HFFc6 (cell line): Measurements from ENCODE around the gene FBL. TPM values are rescaled to one million over a fixed set of nuclear protein-coding genes. Genes with fewer than 3 reads are reported as not detected.
"Not testable (repeated sequence)": the region's sequence is repeated elsewhere in the genome, so short reads cannot be mapped to it uniquely, and the experiment has no call there.

Source experiments
- DNase-seq: peaks from one replicate; pipeline ENCODE4 v3.0.0-alpha.2; 2018
- H3K27ac Mint-ChIP-seq: 2 replicates; pipeline ENCODE4 v1.8.0; 2020; ENCODE audit warnings: mild to moderate bottlenecking, mixed read lengths
- H3K27me3 Mint-ChIP-seq: 2 replicates; pipeline ENCODE4 v1.8.0; 2021; ENCODE audit warnings: mild to moderate bottlenecking, moderate library complexity, mixed read lengths; ENCODE audit not compliant: insufficient read depth
- H3K36me3 Mint-ChIP-seq: 2 replicates; pipeline ENCODE4 v1.8.0; 2021; ENCODE audit warnings: low read depth, mixed read lengths
- H3K4me1 Mint-ChIP-seq: 2 replicates; pipeline ENCODE4 v1.8.0; 2020; ENCODE audit warnings: low read depth, mixed read lengths
- H3K4me3 Mint-ChIP-seq: 2 replicates; pipeline ENCODE4 v1.8.0; 2020; ENCODE audit warnings: mild to moderate bottlenecking, moderate library complexity, mixed read lengths
- H3K9me3 Mint-ChIP-seq: 2 replicates; pipeline ENCODE4 v1.8.0; 2020; ENCODE audit warnings: mild to moderate bottlenecking, mixed read lengths
- CTCF ChIP-seq: fragments of 200-600 bp; sonication (generic); IDR thresholded peaks from 2 replicates; pipeline ENCODE4 v1.5.0; 2021; ENCODE audit warnings: antibody characterized with exemption, mild to moderate bottlenecking
- total RNA-seq, 6 experiments: library from RNA; stranded (reverse); fragmentation: NEBNext Ultra II Directional; extraction: Animal tissue kit (Norgen Biotek cat#: 25700); gene quantifications; 2 replicates in 1 of 6; 3 replicates in 5 of 6; pipeline ENCODE4 v1.2.3, GENCODE V29; 2021

The FBL gene
- total RNA-seq, 6 experiments from 2014 or later: 167 to 234 (median 217) TPM

GRCh38 chr19:39814595-39814994, 31.6 kb downstream of the FBL start:
- no peak for DNase-seq
- Mint-ChIP-seq H3K9me3 (no peaks in the 10 kb centered on the region; the same call in 1 of the 2 replicates), H3K27ac (no peak overlapping the region), H3K4me3 (no peak overlapping the region), H3K4me1 (peaks cover 4% of the 10 kb centered on the region; the same call in 1 of the 2 replicates), H3K36me3 (no peaks in the 10 kb centered on the region), H3K27me3 (no peaks in the 10 kb centered on the region; the same call in 1 of the 2 replicates)
- TF ChIP-seq CTCF: no peak

GRCh38 chr19:39814111-39814510, 32.1 kb downstream of the FBL start:
- not testable (repeated sequence) for H3K4me1 Mint-ChIP-seq, H3K9me3 Mint-ChIP-seq, H3K27ac Mint-ChIP-seq, H3K4me3 Mint-ChIP-seq, H3K36me3 Mint-ChIP-seq, H3K27me3 Mint-ChIP-seq, DNase-seq

GRCh38 chr19:39813264-39813993, 32.8 kb downstream of the FBL start:
- no peak for DNase-seq
- H3K36me3 Mint-ChIP-seq: no peaks in the 10 kb centered on the region
- no peaks in the 10 kb centered on the region; the same call in none of the 2 replicates for H3K27me3 Mint-ChIP-seq
- no peak for TF ChIP-seq CTCF
- peaks cover 4% of the 10 kb centered on the region; the same call in 1 of the 2 replicates for H3K9me3 Mint-ChIP-seq
- H3K4me1 Mint-ChIP-seq: peaks cover 4% of the 10 kb centered on the region; the same call in 1 of the 2 replicates
- no peak overlapping the region for H3K4me3 Mint-ChIP-seq
- H3K27ac Mint-ChIP-seq: no peak overlapping the region

DNA sequence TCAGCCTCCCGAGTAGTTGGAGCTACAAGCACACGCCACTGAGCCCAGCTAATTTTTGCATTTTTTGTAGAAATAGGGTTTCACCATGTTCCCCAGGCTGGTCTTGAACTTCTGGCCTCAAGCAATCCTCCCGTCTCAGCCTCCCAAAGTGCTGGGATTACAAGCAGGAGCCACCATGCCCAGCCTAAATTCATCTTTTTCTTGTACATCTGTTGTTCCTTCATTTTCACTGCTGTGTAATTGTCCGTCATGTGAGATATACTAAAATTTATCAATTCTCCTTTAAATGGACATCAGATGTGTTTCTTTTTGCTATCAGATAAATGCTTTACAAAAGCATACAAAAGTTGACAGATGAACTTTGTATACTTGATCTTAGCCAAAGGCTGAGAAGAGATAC, 35.1 kb downstream of the FBL start:
- peaks cover 4% of the 10 kb centered on the region; the same call in 1 of the 2 replicates for H3K4me1 Mint-ChIP-seq
- H3K27ac Mint-ChIP-seq: no peak overlapping the region

GRCh38 chr19:39810424-39810823, 35.8 kb downstream of the FBL start:
- no peak for DNase-seq
- Mint-ChIP-seq H3K36me3 (no peaks in the 10 kb centered on the region), H3K9me3 (peaks cover 4% of the 10 kb centered on the region; the same call in 1 of the 2 replicates), H3K27ac (no peak overlapping the region), H3K4me3 (no peak overlapping the region), H3K4me1 (peaks cover 4% of the 10 kb centered on the region; the same call in 1 of the 2 replicates), H3K27me3 (peaks cover 4% of the 10 kb centered on the region)
- TF ChIP-seq CTCF: no peak

More for the DNA sequence above, 35.1 kb downstream of the FBL start:
- H3K9me3 Mint-ChIP-seq: peaks cover 4% of the 10 kb centered on the region; the same call in 1 of the 2 replicates
- no peaks in the 10 kb centered on the region; the same call in none of the 2 replicates for H3K27me3 Mint-ChIP-seq
- H3K36me3 Mint-ChIP-seq: no peaks in the 10 kb centered on the region
- DNase-seq: no peak
- H3K4me3 Mint-ChIP-seq: no peak overlapping the region
- no peak for TF ChIP-seq CTCF

DNA sequence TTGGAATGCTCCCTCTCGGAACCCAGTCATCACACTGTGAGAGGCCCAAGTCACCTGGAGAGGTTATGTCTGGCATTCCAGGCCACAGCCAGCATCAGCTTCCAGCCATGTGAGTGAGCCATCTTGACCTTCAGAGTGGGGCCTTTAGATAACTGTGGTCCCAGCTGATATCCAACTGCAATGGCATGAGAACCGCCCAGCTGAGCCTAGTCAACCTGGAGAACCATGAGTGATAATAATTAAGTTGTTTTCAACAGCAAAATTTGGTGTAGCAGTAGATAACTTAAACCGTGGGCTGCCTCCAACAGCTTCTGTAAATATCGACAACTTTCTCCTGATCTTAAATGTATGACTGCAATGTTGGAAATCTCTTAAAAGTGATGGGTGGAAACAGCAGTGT, 36.8 kb downstream of the FBL start:
- DNase-seq: no peak
- Mint-ChIP-seq H3K36me3 (no peaks in the 10 kb centered on the region), H3K27me3 (peaks cover 6% of the 10 kb centered on the region), H3K4me3 (no peak overlapping the region), H3K4me1 (no peaks in the 10 kb centered on the region), H3K27ac (no peak overlapping the region), H3K9me3 (peaks cover 4% of the 10 kb centered on the region; the same call in 1 of the 2 replicates)
- TF ChIP-seq CTCF: no peak

DNA sequence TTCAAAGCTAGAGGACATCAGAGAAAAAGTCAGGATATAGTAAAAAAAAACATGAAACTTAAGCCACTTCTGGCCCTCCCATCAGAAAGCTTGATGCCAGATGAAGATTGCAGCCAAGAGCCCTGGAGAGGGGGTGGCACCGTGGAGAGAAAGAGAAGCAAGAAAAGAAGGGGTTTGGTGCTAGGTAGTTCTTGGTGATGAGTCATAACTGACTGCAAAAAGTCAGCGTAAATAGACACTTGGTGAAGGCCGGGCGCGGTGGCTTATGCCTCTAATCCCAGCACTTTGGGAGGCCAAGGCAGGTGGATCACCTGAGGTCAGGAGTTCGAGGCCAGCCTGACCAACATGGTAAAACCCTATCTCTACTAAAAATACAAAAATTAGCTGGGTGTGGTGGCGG, 37.5 kb downstream of the FBL start:
- H3K9me3 Mint-ChIP-seq, H3K36me3 Mint-ChIP-seq, DNase-seq, H3K27ac Mint-ChIP-seq, H3K4me1 Mint-ChIP-seq, H3K4me3 Mint-ChIP-seq, H3K27me3 Mint-ChIP-seq: not testable (repeated sequence)
